ENCODE results near the gene DMAC2.
A peak's percentile ranks its signal among the peaks of the same experiment; 100 is the strongest.
"Not testable (repeated sequence)": the region's sequence is repeated elsewhere in the genome, so short reads cannot be mapped to it uniquely, and the experiment has no call there.

Gene DMAC2

GRCh38 chr19:41425174-41426115, 14.3 kb downstream of the DMAC2 start:
- DNase-seq, result no peak
- in situ Hi-C loops (cut with MboI; ENCODE audit: low pct_unique_long_range_greater_than_20kb, low sequenced_read_pairs), result no loop called here

DNA sequence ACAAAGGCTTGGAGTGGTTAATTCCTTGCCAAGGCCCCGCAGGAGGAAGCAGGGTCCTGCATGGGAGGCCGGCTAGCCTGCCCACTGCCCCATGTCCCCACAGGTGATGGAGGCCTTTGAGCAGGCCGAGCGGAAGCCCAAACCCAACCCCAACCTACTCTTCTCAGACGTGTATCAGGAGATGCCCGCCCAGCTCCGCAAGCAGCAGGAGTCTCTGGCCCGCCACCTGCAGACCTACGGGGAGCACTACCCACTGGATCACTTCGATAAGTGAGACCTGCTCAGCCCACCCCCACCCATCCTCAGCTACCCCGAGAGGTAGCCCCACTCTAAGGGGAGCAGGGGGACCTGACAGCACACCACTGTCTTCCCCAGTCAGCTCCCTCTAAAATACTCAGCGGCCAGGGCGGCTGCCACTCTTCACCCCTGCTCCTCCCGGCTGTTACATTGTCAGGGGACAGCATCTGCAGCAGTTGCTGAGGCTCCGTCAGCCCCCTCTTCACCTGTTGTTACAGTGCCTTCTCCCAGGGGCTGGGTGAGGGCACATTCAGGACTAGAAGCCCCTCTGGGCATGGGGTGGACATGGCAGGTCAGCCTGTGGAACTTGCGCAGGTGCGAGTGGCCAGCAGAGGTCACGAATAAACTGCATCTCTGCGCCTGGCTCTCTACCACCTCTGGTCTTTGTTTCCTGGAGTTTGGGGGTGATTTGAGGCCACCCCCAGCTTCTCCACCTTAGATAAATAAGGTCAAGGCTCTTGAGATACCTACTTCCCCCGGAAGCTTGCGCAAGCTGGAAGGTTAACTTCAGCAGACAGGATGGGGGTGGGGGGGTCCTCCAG, 15.2 kb downstream of the DMAC2 start:
- in situ Hi-C loops (cut with MboI; ENCODE audit: low pct_unique_long_range_greater_than_20kb, low sequenced_read_pairs), result no loop called here
- DNase-seq, result peak; percentile 45

GRCh38 chr19:41422955-41423354, 16.8 kb downstream of the DMAC2 start:
- DNase-seq, result no peak
- in situ Hi-C loops (cut with MboI; ENCODE audit: low pct_unique_long_range_greater_than_20kb, low sequenced_read_pairs), result no loop called here

DNA sequence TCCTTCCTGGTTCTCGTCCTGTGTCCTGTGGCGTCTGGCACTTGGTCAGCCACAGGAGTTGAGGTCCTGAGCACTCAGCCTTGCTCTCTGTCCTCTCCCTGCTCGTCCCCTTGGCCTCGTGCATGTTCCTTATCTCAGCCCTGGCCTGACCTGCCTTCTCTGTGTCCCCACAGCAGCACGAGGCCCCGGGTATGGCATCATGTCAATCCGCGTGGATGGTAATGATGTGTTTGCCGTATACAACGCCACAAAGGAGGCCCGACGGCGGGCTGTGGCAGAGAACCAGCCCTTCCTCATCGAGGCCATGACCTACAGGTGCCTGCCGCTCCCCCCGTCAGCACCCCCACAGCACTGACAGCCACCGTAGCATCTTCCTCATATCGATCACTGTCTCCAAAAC, 17.3 kb downstream of the DMAC2 start:
- in situ Hi-C loops (cut with MboI; ENCODE audit: low pct_unique_long_range_greater_than_20kb, low sequenced_read_pairs), result no loop called here
- DNase-seq, result no peak

GRCh38 chr19:41421973-41422372, 17.7 kb downstream of the DMAC2 start:
- in situ Hi-C loops (cut with MboI; ENCODE audit: low pct_unique_long_range_greater_than_20kb, low sequenced_read_pairs), result no loop called here
- no peak for DNase-seq

- no peak for DNase-seq
- in situ Hi-C loops (cut with MboI; ENCODE audit: low pct_unique_long_range_greater_than_20kb, low sequenced_read_pairs), result no loop called here
These were observed 18.4 kb downstream of the DMAC2 start for GRCh38 chr19:41421314-41421713.

DNA sequence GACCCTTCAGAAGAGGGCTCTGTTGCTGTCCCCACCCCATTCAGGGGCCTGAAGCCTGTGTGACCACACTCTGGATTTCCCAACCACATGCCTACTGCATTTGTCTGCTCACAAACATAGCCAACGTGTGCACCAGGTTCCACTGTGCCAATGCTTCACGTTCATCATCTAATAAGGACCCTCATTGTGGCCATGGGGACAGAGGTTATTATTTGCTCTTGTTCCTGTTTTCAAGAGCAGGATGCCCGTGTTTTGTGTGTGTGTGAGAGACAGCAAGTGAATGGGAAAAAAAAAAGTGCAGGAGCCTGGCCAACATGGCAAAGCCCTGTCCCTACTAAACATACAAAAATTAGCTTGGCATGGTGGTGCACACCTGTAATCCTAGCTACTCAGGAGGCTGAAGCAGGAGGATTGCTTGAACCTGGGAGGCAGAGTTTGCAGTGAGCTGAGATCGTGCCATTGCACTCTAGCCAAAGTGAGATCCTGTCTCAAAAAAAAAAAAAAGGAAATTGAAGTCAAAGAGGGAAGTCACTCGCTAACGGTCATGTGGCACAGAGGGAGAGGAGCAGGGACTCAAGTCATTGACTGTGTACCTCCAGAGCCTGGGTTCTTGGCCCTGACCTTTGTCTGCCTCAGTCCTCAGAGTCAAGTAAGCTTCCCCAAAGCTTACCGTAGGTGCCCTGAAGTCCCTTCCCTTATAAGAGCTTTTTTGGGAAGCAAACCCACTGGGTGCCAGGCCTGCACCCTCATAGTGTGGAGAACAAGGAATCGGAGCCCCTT, 19.4 kb downstream of the DMAC2 start:
- DNase-seq, result peak; percentile 86
- in situ Hi-C loops (cut with MboI; ENCODE audit: low pct_unique_long_range_greater_than_20kb, low sequenced_read_pairs), result no loop called here

DNA sequence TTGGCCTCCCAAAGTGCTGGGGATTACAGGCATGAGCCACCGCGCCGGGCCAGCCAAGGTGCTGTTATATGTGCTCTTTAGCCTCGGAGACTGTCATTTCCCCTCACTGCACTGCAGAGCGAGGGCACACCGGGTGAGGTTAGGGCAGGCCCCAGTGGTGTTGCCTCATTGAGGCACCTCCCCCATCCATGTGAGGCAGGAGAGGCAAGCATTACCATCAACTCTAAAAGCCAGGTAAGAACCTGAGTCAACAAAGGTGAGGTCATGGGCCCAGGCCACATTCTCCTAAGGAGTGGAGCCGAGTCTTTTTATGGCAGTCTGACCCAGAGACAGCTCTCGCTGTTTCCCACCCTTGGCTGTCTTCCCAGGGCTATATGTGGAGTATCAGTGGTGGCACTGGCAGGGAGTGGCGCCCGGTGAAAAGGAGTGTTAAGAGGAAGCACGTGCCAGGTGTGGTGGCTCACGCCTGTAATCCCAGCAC, 23.5 kb downstream of the DMAC2 start:
- DNase-seq, result no peak
- in situ Hi-C loops (cut with MboI; ENCODE audit: low pct_unique_long_range_greater_than_20kb, low sequenced_read_pairs), result no loop called here

DNA sequence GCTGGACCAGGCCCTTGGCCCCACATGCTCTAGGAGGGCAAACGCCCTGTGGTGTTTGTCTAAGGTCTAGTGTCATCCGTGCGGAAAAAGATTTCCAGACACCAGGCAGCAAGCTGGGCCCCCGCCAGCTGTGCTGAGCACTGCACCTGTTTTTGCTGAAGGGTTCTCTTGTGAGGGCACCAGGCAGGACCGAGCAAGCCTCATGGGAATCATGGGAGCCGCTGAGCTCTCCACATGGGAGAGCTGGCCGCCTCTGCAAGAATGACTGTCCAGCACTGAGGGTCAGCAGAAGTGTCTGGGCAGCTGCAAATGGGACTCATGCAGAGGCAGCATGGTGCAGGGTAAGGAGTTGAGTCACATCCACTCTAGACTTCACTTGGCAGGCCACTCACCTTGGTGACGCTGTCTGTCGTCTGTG, 24.5 kb downstream of the DMAC2 start:
- in situ Hi-C loops (cut with MboI; ENCODE audit: low pct_unique_long_range_greater_than_20kb, low sequenced_read_pairs), result no loop called here
- DNase-seq, result no peak

DNA sequence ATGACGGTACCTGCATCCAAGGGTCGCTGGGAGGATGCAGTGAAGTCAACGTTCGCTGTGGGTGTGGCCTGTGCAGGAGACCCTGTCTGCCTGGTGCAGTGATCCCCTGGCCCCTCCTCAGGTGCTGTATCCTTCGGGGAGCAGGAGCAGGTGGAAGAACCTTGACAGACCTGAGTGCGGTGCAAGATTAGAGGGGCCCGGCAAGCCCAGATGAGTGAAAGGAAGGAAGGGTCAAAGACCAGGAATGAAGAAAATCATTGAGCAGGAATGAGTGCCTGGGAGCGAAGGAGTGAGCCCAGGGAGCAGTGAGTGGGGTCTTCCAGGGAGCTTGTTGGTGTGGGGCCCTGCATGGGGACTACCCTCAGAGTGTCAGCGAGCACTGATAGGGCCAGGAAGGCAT, 25.3 kb downstream of the DMAC2 start:
- in situ Hi-C loops (cut with MboI; ENCODE audit: low pct_unique_long_range_greater_than_20kb, low sequenced_read_pairs), result no loop called here
- DNase-seq, result no peak

DNA sequence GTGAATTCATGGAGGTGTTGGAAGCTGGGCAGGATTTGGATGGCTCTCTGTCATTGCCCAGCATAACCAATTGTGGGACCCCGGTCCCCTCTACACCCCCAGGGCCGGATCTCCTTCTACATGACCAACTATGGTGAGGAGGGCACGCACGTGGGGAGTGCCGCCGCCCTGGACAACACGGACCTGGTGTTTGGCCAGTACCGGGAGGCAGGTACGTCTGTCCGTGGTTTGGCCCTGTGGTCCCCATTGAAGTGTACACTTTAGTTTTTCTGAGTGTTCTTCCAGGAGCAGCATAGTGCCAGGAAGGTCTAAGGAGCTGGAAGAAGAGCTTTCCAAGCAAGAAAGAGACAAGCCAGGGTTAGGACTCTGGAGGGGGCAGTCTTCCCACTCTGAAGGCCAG, 25.8 kb downstream of the DMAC2 start:
- no peak for DNase-seq
- in situ Hi-C loops (cut with MboI; ENCODE audit: low pct_unique_long_range_greater_than_20kb, low sequenced_read_pairs), result no loop called here

DNA sequence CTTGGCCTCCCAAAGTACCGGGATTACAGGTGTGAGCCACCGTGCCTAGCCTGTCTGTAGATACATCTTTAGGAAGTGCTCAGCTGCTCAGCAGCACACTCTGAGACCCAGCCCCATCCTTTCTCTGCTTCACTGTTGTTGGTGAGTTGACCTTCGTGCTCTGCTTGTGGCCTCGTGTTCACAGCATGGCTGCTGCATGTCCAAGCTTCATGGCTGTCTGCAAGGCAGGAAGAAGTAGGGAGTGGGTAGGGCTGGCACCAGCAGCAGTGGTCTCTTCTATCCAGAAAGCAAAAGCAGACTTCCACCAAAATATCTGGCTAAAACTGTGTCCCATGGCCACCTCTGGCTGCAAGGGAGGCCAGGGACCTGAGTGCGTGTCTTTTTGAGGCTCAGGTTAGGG, 26.8 kb downstream of the DMAC2 start:
- in situ Hi-C loops (cut with MboI; ENCODE audit: low pct_unique_long_range_greater_than_20kb, low sequenced_read_pairs), result no loop called here
- no peak for DNase-seq

GRCh38 chr19:41411968-41412265, 27.8 kb downstream of the DMAC2 start:
- no peak for DNase-seq

DNA sequence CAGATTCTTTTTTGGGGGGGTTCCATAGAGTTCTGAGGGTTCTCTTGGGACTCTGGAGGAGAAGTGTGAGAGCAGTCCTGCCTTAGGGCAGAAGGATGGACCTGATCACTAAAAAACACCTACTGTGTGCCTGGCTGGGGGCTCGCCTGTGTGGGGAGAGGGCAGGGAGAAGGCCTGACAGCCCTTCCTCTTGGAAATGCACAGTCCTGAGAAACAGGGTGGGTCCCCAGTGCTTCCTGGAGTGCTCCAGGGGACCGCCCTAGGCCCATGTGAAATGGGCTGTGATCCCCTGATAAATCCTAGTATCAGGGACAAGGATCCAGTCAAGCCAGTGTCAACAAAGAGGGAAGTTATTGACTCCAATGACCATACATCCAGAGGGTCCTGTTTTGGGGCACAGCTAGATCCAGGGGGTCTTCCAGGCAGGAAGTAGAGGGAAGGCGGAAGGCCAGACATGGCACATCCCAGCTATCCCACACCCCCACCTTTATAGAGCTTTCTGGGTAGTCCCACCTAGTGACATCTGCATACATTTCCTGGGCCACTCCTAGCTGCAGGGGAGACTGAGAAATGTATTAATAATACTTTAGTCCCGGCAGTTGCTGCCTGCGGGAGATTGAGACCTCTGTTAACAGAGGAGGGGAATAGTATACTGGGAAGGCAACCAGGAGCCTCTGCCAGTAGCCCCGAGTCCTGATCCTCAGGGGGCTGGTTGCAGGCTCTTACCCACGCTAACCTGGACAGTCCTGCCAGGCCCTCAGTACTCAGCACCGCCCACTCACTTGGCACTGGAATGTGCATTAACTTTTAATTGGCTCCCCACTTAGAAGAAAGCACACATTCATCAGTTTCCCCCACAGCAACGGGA, 28.4 kb downstream of the DMAC2 start:
- in situ Hi-C loops (cut with MboI; ENCODE audit: low pct_unique_long_range_greater_than_20kb, low sequenced_read_pairs), result no loop called here
- no peak for DNase-seq

More at GRCh38 chr19:41411968-41412265, 27.8 kb downstream of the DMAC2 start:
- in situ Hi-C loops (cut with MboI; ENCODE audit: low pct_unique_long_range_greater_than_20kb, low sequenced_read_pairs), result no loop called here

GRCh38 chr19:41410336-41411054, 29.2 kb downstream of the DMAC2 start:
- in situ Hi-C loops (cut with MboI; ENCODE audit: low pct_unique_long_range_greater_than_20kb, low sequenced_read_pairs), result no loop called here
- DNase-seq, result no peak

- no peak for DNase-seq
- in situ Hi-C loops (cut with MboI; ENCODE audit: low pct_unique_long_range_greater_than_20kb, low sequenced_read_pairs), result no loop called here
These were observed 30.4 kb downstream of the DMAC2 start for GRCh38 chr19:41409288-41409687.

DNA sequence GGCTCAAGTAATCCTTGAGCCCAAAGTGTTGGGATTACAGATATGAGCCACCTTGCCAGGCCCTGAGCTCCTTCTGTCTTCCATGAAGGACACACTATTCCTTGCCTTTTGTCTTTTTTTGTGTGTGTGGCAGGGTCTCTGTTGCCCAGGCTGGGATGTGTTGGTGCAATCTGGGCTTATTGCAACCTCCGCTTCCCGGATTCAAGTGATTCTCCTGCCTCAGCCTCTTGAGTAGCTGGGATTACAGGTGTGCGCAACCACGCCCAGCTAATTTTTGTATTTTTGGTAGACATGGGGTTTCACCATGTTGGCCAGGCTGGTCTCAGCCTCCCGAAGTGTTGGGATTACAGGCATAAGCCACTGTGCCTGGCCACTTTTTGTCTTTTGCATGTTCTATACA, 30.9 kb downstream of the DMAC2 start:
- DNase-seq; in situ Hi-C loops (cut with MboI; ENCODE audit: low pct_unique_long_range_greater_than_20kb, low sequenced_read_pairs): not testable (repeated sequence)

- DNase-seq, result peak; percentile 46
- in situ Hi-C loops (cut with MboI; ENCODE audit: low pct_unique_long_range_greater_than_20kb, low sequenced_read_pairs), result no loop called here
These were observed 31.5 kb downstream of the DMAC2 start for GRCh38 chr19:41408256-41408655.

All from KBM-7 (cell line).